Hematopoietic multipotent progenitor cell treated with erythropoietin and hydrocortisone succinate and interleukin-3 and kit ligand, for 8 days (in vitro differentiated cells): ENCODE measurements around the gene PLXNA4.
"Not testable (repeated sequence)": the region's sequence is repeated elsewhere in the genome, so short reads cannot be mapped to it uniquely, and the experiment has no call there.

ENCODE experiments used
- DNase-seq: peaks from one replicate; pipeline ENCODE4 v3.0.0-alpha.2; 2015

The PLXNA4 gene

GRCh38 chr7:132575982-132576720 lies at the start of gene PLXNA4:
PLXNA4 (minus strand) TSS chr7:132576470; CDS start chr7:132508693, 67,777 bp downstream.
- DNase-seq: no peak

GRCh38 chr7:132625651-132626050 lies 49.4 kb upstream of the PLXNA4 start:
- DNase-seq: no peak

- DNase-seq: no peak
Observed at GRCh38 chr7:132622081-132622480, 45.8 kb upstream of the PLXNA4 start.

- no peak for DNase-seq
Observed at GRCh38 chr7:132619967-132620366, 43.7 kb upstream of the PLXNA4 start.

- no peak for DNase-seq
Observed at GRCh38 chr7:132618956-132619305, 42.7 kb upstream of the PLXNA4 start.

GRCh38 chr7:132618271-132618955 lies 42.1 kb upstream of the PLXNA4 start:
- no peak for DNase-seq

- DNase-seq: peak; percentile 12
Observed at GRCh38 chr7:132614428-132615318, 38.4 kb upstream of the PLXNA4 start.

- no peak for DNase-seq
Observed at GRCh38 chr7:132613737-132614136, 37.5 kb upstream of the PLXNA4 start.

- no peak for DNase-seq
Observed at GRCh38 chr7:132610995-132611394, 34.7 kb upstream of the PLXNA4 start.

- DNase-seq: no peak
Observed at GRCh38 chr7:132609906-132610520, 33.7 kb upstream of the PLXNA4 start.

- DNase-seq: no peak
Observed at GRCh38 chr7:132609222-132609621, 33.0 kb upstream of the PLXNA4 start.

- no peak for DNase-seq
Observed at GRCh38 chr7:132608523-132608922, 32.3 kb upstream of the PLXNA4 start.

- no peak for DNase-seq
Observed at GRCh38 chr7:132607656-132608055, 31.4 kb upstream of the PLXNA4 start.

GRCh38 chr7:132604121-132604520 lies 27.9 kb upstream of the PLXNA4 start:
- DNase-seq: peak; percentile 9

- no peak for DNase-seq
Observed at GRCh38 chr7:132603220-132603833, 27.1 kb upstream of the PLXNA4 start.

- DNase-seq: no peak
Observed at GRCh38 chr7:132601783-132602182, 25.5 kb upstream of the PLXNA4 start.

- DNase-seq: no peak
Observed at GRCh38 chr7:132596588-132596987, 20.3 kb upstream of the PLXNA4 start.

- not testable (repeated sequence) for DNase-seq
Observed at GRCh38 chr7:132594741-132595140, 18.5 kb upstream of the PLXNA4 start.

- DNase-seq: no peak
Observed at GRCh38 chr7:132592936-132593335, 16.7 kb upstream of the PLXNA4 start.

- DNase-seq: no peak
Observed at GRCh38 chr7:132592231-132592920, 16.1 kb upstream of the PLXNA4 start.

GRCh38 chr7:132590162-132590561 lies 13.9 kb upstream of the PLXNA4 start:
- DNase-seq: no peak

GRCh38 chr7:132588596-132588995 lies 12.3 kb upstream of the PLXNA4 start:
- DNase-seq: no peak
